ENCODE results near the gene FAM174B.
A peak's percentile ranks its signal among the peaks of the same experiment; 100 is the strongest.

The FAM174B gene

DNA sequence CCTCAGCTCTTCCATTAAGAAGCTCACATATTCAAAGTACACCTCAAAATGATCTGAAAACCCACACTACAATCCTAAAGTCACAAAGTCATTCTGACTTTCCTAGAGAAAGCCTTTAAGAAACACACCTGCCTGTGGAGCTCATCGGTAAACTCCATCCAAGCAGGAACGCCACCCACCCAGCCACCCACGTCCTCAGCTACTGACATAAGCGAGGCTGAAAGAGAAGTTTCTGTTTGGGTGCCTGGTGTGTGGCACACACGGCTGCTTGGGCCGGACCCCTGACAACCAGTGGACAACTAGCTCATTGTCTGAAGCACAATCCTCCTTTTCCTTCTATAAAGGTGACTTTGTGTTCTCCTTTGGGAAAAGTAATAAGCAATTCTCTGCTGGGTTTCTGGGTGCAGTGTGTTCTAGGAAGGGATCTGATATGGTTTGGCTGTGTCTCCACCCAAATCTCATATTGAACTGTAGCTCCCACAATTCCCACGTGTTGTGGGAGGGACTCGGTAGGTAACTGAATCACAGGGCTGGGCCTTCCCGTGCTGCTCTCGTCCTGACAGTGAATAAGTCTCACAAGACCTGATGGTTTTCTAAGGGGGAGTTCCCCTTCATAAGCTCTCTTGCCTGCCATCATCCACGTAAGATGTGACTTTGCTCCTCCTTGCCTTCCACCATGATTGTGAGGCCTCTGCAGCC, 26.1 kb downstream of the FAM174B start:
- ChIA-PET POLR2A (no interaction called here), CTCF (interaction anchor here (1.0 kb wide), 2 partner anchors 15 to 17 kb away, joined by 3 to 4 read pairs; no protein-coding TSS in a partner anchor)
- no peak for DNase-seq
- Histone ChIP-seq H3K27me3 (replicated peaks in 2 of 5; ENCODE audit: control insufficient read depth in 4 of 5, insufficient read depth in 5 of 5, low read length in 4 of 5) (no peaks in the 10 kb centered on the region), H3K36me3 (ENCODE audit: control insufficient read depth in 4 of 4, insufficient read depth in 4 of 4, low read length in 3 of 4) (peaks cover 0 to 2% (median 0%) of the 10 kb centered on the region in 4 experiments), H3K4me3 (ENCODE audit: control insufficient read depth in 1 of 7, extremely low read depth in 1 of 7, insufficient read depth in 4 of 7, low read depth in 2 of 7, low read length in 6 of 7) (no peak overlapping the region), H3K4me1 (ENCODE audit: control extremely low read depth in 1 of 4, control insufficient read depth in 4 of 4, insufficient read depth in 4 of 4, low read length in 3 of 4) (peaks cover 2 to 13% (median 4%) of the 10 kb centered on the region in 4 experiments), H3K27ac (ENCODE audit: insufficient read depth in 1 of 2, low read depth in 1 of 2, low read length in 2 of 2, poor library complexity in 1 of 2, severe bottlenecking in 2 of 2) (no peak overlapping the region), H3K9me3 (ENCODE audit: control extremely low read depth in 1 of 5, control insufficient read depth in 4 of 5, insufficient read depth in 2 of 5, low read depth in 1 of 5, low read length in 4 of 5) (no peaks in the 10 kb centered on the region)
- 94% methylated on average over 10 of the region's 11 CpGs for WGBS (ENCODE audit: insufficient coverage)

DNA sequence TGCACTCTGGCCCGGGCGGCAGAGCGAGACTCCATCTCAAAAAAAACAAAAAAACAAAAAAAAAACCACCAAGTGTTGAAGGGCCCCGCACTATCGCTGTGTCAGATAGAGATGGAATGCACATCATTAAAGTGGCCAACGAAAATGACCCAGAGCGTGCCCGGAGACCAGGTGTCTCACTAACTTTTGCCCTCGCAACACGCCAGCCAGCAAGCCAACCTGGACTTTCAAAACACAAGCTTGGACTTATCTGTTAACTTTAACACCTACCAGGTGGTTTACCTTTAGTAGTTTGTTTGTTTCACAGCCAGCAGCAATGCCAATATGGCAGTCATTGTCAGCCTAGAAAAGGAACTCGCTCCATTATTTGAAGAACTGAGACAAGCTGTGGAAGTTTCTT, 28.6 kb downstream of the FAM174B start:
- Histone ChIP-seq H3K9me3 (ENCODE audit: control extremely low read depth in 1 of 5, control insufficient read depth in 4 of 5, insufficient read depth in 2 of 5, low read depth in 1 of 5, low read length in 4 of 5) (no peaks in the 10 kb centered on the region), H3K36me3 (ENCODE audit: control insufficient read depth in 4 of 4, insufficient read depth in 4 of 4, low read length in 3 of 4) (peaks cover 0 to 2% (median 0%) of the 10 kb centered on the region in 4 experiments), H3K27ac (ENCODE audit: insufficient read depth in 1 of 2, low read depth in 1 of 2, low read length in 2 of 2, poor library complexity in 1 of 2, severe bottlenecking in 2 of 2) (no peak overlapping the region), H3K4me1 (ENCODE audit: control extremely low read depth in 1 of 4, control insufficient read depth in 4 of 4, insufficient read depth in 4 of 4, low read length in 3 of 4) (peaks cover 2 to 13% (median 4%) of the 10 kb centered on the region in 4 experiments), H3K4me3 (ENCODE audit: control insufficient read depth in 1 of 7, extremely low read depth in 1 of 7, insufficient read depth in 4 of 7, low read depth in 2 of 7, low read length in 6 of 7) (no peak overlapping the region), H3K27me3 (replicated peaks in 2 of 5; ENCODE audit: control insufficient read depth in 4 of 5, insufficient read depth in 5 of 5, low read length in 4 of 5) (no peaks in the 10 kb centered on the region)
- no peak for DNase-seq
- whole genome bisulfite sequencing (ENCODE audit: insufficient coverage), result 89% methylated on average over 11 of the region's 11 CpGs
- ChIA-PET POLR2A (no interaction called here), CTCF (interaction anchor here (1.3 kb wide), 1 partner anchor 14 kb away, joined by 3 read pairs; no protein-coding TSS in a partner anchor)

DNA sequence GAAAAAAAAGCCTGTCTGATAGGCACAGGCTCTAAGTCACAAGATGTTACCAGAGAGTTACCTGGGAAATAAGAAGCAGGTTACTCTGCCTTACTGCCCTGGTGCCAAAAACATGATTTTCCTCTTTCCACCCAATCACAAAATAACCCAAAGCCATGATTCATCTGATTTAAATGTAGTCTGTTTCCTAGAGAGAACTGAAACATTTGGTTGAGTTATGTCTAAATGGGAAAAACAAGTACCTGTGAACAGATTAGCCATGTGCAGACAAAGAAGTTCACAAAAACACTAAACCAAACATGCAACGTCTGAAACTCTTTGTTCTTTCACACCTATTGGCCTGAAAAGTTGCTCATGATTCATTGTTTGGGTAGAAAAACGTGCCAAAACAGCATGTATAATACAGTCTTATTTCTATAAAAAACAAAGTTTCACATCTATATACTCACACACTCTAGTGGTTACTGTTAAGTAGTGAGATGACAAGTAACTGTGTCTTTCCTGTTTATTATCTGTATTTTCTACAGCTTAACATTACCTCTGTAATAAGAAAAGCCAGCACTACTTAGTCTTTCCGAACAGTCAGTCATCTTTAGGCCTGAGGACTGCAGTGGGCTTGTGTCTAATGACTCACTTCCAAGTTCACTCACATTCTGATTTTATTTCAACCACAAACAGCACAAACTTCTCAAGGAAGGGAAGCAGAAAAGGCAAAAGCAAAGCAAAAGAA, 30.2 kb downstream of the FAM174B start:
- WGBS (ENCODE audit: insufficient coverage), result no CpG with 5 or more reads among the region's 3 CpGs
- Histone ChIP-seq H3K4me1 (ENCODE audit: control extremely low read depth in 1 of 4, control insufficient read depth in 4 of 4, insufficient read depth in 4 of 4, low read length in 3 of 4) (peaks cover 2 to 13% (median 3%) of the 10 kb centered on the region in 4 experiments), H3K27ac (ENCODE audit: insufficient read depth in 1 of 2, low read depth in 1 of 2, low read length in 2 of 2, poor library complexity in 1 of 2, severe bottlenecking in 2 of 2) (no peak overlapping the region), H3K4me3 (ENCODE audit: control insufficient read depth in 1 of 7, extremely low read depth in 1 of 7, insufficient read depth in 4 of 7, low read depth in 2 of 7, low read length in 6 of 7) (no peak overlapping the region), H3K27me3 (replicated peaks in 2 of 5; ENCODE audit: control insufficient read depth in 4 of 5, insufficient read depth in 5 of 5, low read length in 4 of 5) (no peaks in the 10 kb centered on the region), H3K9me3 (ENCODE audit: control extremely low read depth in 1 of 5, control insufficient read depth in 4 of 5, insufficient read depth in 2 of 5, low read depth in 1 of 5, low read length in 4 of 5) (no peaks in the 10 kb centered on the region), H3K36me3 (ENCODE audit: control insufficient read depth in 4 of 4, insufficient read depth in 4 of 4, low read length in 3 of 4) (peaks cover 0 to 2% (median 0%) of the 10 kb centered on the region in 4 experiments)
- DNase-seq, result peak in 2 of 3 donors; percentile 35 to 57
- ChIA-PET POLR2A (no interaction called here), CTCF (no interaction called here)

DNA sequence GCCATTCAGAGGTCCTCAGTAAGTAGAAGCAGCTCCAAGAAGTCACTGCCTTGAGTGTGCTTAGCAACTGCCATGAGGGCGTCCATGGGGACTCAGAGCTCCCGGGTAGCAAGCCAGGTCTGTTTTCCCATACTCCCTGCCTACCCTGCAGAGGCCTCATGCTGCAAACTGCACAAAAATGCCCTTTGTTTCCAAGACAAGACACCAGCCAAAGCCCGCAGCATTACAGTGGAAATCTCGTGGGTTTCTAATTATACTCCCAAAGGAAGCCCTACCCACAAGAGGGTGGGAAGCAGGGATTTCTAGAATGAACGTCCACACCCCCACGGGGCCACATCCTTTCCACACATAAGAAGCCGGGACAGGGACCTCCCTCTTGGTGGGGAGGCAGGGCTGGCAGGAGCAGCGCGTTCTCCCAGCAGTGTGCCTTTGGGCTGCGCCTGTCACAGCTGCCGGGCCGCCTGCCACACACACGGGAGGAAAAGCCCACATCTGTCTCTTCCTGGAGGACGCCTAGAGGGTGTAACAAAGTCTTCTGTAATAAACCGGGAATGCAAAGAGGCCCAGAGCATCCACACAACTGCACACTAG, 31.1 kb downstream of the FAM174B start:
- ChIA-PET POLR2A (no interaction called here), CTCF (no interaction called here)
- peaks cover 0 to 2% (median 0%) of the 10 kb centered on the region in 4 experiments for H3K36me3 ChIP-seq (ENCODE audit: control insufficient read depth in 4 of 4, insufficient read depth in 4 of 4, low read length in 3 of 4)
- no peak overlapping the region for H3K4me3 ChIP-seq (ENCODE audit: control insufficient read depth in 1 of 7, extremely low read depth in 1 of 7, insufficient read depth in 4 of 7, low read depth in 2 of 7, low read length in 6 of 7)
- no peaks in the 10 kb centered on the region for H3K9me3 ChIP-seq (ENCODE audit: control extremely low read depth in 1 of 5, control insufficient read depth in 4 of 5, insufficient read depth in 2 of 5, low read depth in 1 of 5, low read length in 4 of 5)
- DNase-seq, result no peak
- H3K4me1 ChIP-seq (ENCODE audit: control extremely low read depth in 1 of 4, control insufficient read depth in 4 of 4, insufficient read depth in 4 of 4, low read length in 3 of 4), result peaks cover 0 to 7% (median 1%) of the 10 kb centered on the region in 4 experiments
- no peaks in the 10 kb centered on the region for H3K27me3 ChIP-seq (replicated peaks in 2 of 5; ENCODE audit: control insufficient read depth in 4 of 5, insufficient read depth in 5 of 5, low read length in 4 of 5)
- 78% methylated on average over 12 of the region's 15 CpGs for WGBS (ENCODE audit: insufficient coverage)
- H3K27ac ChIP-seq (ENCODE audit: insufficient read depth in 1 of 2, low read depth in 1 of 2, low read length in 2 of 2, poor library complexity in 1 of 2, severe bottlenecking in 2 of 2), result no peak overlapping the region

DNA sequence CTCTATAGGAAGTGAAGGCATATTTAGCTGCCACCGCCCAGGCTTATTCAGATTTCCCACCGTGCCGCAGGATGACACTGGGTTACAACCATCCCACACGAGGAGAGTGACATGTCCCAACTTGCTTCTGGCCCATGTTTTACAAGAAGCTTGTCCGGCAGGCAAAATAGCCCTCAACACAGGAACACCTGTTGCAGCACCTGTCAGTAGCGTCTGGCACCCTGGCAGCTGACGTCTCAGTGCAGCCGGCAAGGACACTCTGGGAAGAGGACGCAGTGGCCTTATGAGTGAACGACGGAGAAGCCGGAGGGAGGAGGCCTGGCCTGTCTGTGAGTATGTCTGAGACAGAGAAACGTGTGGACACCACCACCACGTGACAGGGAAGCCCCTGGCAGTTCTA, 32.1 kb downstream of the FAM174B start:
- Histone ChIP-seq H3K36me3 (ENCODE audit: control insufficient read depth in 4 of 4, insufficient read depth in 4 of 4, low read length in 3 of 4) (peaks cover 0 to 2% (median 0%) of the 10 kb centered on the region in 4 experiments), H3K9me3 (ENCODE audit: control extremely low read depth in 1 of 5, control insufficient read depth in 4 of 5, insufficient read depth in 2 of 5, low read depth in 1 of 5, low read length in 4 of 5) (no peaks in the 10 kb centered on the region), H3K27ac (ENCODE audit: insufficient read depth in 1 of 2, low read depth in 1 of 2, low read length in 2 of 2, poor library complexity in 1 of 2, severe bottlenecking in 2 of 2) (no peak overlapping the region), H3K4me1 (ENCODE audit: control extremely low read depth in 1 of 4, control insufficient read depth in 4 of 4, insufficient read depth in 4 of 4, low read length in 3 of 4) (peaks cover 0 to 7% (median 1%) of the 10 kb centered on the region in 4 experiments), H3K4me3 (ENCODE audit: control insufficient read depth in 1 of 7, extremely low read depth in 1 of 7, insufficient read depth in 4 of 7, low read depth in 2 of 7, low read length in 6 of 7) (no peak overlapping the region), H3K27me3 (replicated peaks in 2 of 5; ENCODE audit: control insufficient read depth in 4 of 5, insufficient read depth in 5 of 5, low read length in 4 of 5) (no peaks in the 10 kb centered on the region)
- 96% methylated on average over 8 of the region's 14 CpGs for WGBS (ENCODE audit: insufficient coverage)
- ChIA-PET CTCF (no interaction called here), POLR2A (no interaction called here)
- DNase-seq, result no peak

DNA sequence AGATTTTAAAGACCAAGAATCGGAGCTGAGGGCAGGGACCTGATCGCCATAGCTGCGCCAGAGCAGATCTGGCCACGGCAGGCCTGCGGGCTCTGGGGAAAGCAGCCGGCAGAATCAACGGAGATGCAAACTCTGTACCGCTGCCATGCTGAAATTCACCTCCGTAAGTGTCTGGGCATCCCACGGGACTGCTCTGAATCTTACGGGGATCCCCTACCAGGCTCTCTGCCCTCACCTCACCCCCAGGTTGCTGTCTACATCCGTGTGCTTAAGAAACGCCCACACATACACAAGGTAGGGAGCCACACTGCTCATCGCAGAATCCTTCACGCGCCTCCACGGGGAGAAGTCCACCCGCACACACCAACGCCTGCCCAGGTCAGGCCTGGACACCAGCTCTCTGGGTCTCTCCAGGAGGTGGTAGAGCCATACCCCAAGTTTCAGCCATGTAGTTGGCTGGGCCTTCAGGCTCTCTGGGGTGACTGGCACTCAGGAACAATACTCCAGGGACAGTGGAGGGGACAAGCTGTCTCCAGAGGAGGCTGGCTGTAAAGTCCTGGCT, 33.5 kb downstream of the FAM174B start:
- no peaks in the 10 kb centered on the region for H3K9me3 ChIP-seq (ENCODE audit: control extremely low read depth in 1 of 5, control insufficient read depth in 4 of 5, insufficient read depth in 2 of 5, low read depth in 1 of 5, low read length in 4 of 5)
- no peak overlapping the region for H3K4me3 ChIP-seq (ENCODE audit: control insufficient read depth in 1 of 7, extremely low read depth in 1 of 7, insufficient read depth in 4 of 7, low read depth in 2 of 7, low read length in 6 of 7)
- H3K4me1 ChIP-seq (ENCODE audit: control extremely low read depth in 1 of 4, control insufficient read depth in 4 of 4, insufficient read depth in 4 of 4, low read length in 3 of 4), result peaks cover 0 to 7% (median 1%) of the 10 kb centered on the region in 4 experiments
- DNase-seq, result no peak
- no peak overlapping the region for H3K27ac ChIP-seq (ENCODE audit: insufficient read depth in 1 of 2, low read depth in 1 of 2, low read length in 2 of 2, poor library complexity in 1 of 2, severe bottlenecking in 2 of 2)
- no peaks in the 10 kb centered on the region for H3K27me3 ChIP-seq (replicated peaks in 2 of 5; ENCODE audit: control insufficient read depth in 4 of 5, insufficient read depth in 5 of 5, low read length in 4 of 5)
- WGBS (ENCODE audit: insufficient coverage), result 98% methylated on average over 19 of the region's 19 CpGs
- peaks cover 0 to 1% (median 0%) of the 10 kb centered on the region in 4 experiments for H3K36me3 ChIP-seq (ENCODE audit: control insufficient read depth in 4 of 4, insufficient read depth in 4 of 4, low read length in 3 of 4)
- ChIA-PET POLR2A (interaction anchor here (0.5 kb wide), 1 partner anchor 11 kb away, joined by 3 read pairs; no protein-coding TSS in a partner anchor), CTCF (interaction anchor here (0.6 kb wide), 1 partner anchor 59 kb away, joined by 4 read pairs; no protein-coding TSS in a partner anchor)

Data from common myeloid progenitor, CD34-positive (primary cell).